Hepatocyte (in vitro differentiated cells): ENCODE measurements around the gene SYN1.

ENCODE experiments used
- EZH2 ChIP-seq: fragments of 200-600 bp; sonication (generic); IDR thresholded peaks from 2 replicates; pipeline ENCODE4 v1.6.1; 2016; ENCODE audit warnings: antibody characterized with exemption, mild to moderate bottlenecking, borderline replicate concordance
- TF ChIP-seq, protein P1 (sequence below): fragments of 200-600 bp; sonication (generic); IDR thresholded peaks from 2 replicates; pipeline ENCODE4 v1.5.1; 2016; ENCODE audit warnings: antibody characterized with exemption, mild to moderate bottlenecking; ENCODE audit not compliant: poor library complexity

DNA sequence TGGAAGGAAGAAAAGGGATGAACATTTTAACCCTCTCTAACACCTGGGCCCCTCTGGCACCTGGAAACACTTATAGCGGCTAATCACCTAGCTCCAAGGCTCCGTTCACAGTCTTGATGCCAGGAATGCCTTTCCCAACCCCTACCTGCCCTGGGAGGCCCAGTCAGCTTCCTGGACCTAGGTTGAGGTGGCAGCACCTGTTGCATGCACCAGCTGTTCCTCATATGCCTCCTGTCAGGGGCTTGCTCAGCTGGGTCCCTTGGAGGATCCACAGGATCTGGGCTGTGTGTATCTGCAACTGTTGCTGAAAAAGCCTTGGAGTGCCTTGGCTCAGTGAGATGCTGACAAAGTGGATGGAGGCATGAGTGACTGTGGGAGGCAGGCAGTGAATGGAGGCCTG, 5.7 kb upstream of the SYN1 start:
- TF ChIP-seq, protein P1, sequence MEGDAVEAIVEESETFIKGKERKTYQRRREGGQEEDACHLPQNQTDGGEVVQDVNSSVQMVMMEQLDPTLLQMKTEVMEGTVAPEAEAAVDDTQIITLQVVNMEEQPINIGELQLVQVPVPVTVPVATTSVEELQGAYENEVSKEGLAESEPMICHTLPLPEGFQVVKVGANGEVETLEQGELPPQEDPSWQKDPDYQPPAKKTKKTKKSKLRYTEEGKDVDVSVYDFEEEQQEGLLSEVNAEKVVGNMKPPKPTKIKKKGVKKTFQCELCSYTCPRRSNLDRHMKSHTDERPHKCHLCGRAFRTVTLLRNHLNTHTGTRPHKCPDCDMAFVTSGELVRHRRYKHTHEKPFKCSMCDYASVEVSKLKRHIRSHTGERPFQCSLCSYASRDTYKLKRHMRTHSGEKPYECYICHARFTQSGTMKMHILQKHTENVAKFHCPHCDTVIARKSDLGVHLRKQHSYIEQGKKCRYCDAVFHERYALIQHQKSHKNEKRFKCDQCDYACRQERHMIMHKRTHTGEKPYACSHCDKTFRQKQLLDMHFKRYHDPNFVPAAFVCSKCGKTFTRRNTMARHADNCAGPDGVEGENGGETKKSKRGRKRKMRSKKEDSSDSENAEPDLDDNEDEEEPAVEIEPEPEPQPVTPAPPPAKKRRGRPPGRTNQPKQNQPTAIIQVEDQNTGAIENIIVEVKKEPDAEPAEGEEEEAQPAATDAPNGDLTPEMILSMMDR = no peak
- no peak for TF ChIP-seq EZH2
